IMR-90 (cell line): ENCODE results near the gene PPP1R16B. TPM values are rescaled to one million over a fixed set of nuclear protein-coding genes. Genes with fewer than 3 reads are reported as not detected.

Source experiments
- ATAC-seq: fragments of 200-7000 bp; cut with Tn5 transposase; 2 replicates; pipeline ENCODE4 v1.9.1; 2020; ENCODE audit warnings: low read depth, mild to moderate bottlenecking, moderate library complexity
- BruUV-seq: library from RNA; stranded (reverse); fragments of 400-500 nt; replicated peaks from 2 replicates; lab custom pipeline; 2021; lab: Mats Ljungman, UMichigan
- CTCF ChIA-PET: fragments of 300-600 bp; formaldehyde crosslinking; extraction: SDS; loops from one replicate; lab custom pipeline; 2021; ENCODE audit warnings: antibody characterized with exemption; lab: Yijun Ruan, JAX
- POLR2A ChIA-PET: fragments of 300-600 bp; sonication (Branson Sonifier 250); formaldehyde crosslinking; loops from one replicate; lab custom pipeline; 2022; ENCODE audit warnings: antibody characterized with exemption; ENCODE audit not compliant: unreplicated experiment; lab: Charles Lee
- DNase-seq: peaks from one replicate; pipeline ENCODE4 v3.0.0; 2013
- H2AFZ ChIP-seq: replicated peaks from 2 replicates; pipeline ENCODE3; 2013; ENCODE audit warnings: low read length, mild to moderate bottlenecking; ENCODE audit not compliant: poor library complexity
- H2AK5ac ChIP-seq: 2 replicates; pipeline ENCODE4 v1.6.1; 2013; ENCODE audit warnings: low read depth, low read length, inconsistent platforms
- H2AK9ac ChIP-seq: replicated peaks from 2 replicates; pipeline ENCODE3; 2013; ENCODE audit warnings: mild to moderate bottlenecking, low read depth, low read length, moderate library complexity; ENCODE audit not compliant: poor library complexity
- H2BK120ac ChIP-seq: 2 replicates; pipeline ENCODE4 v1.6.1; 2013; ENCODE audit warnings: low read depth, low read length, inconsistent platforms
- H2BK15ac ChIP-seq: 3 replicates; pipeline ENCODE4 v1.6.1; 2013; ENCODE audit warnings: low read depth, low read length, inconsistent platforms
- H2BK20ac ChIP-seq: 2 replicates; pipeline ENCODE4 v1.6.1; 2013; ENCODE audit warnings: low read depth, mild to moderate bottlenecking, inconsistent platforms, low read length, moderate library complexity
- H2BK5ac ChIP-seq: 2 replicates; pipeline ENCODE4 v1.6.1; 2013; ENCODE audit warnings: mild to moderate bottlenecking, low read depth, low read length, inconsistent platforms; ENCODE audit not compliant: poor library complexity, severe bottlenecking
- H3K14ac ChIP-seq: replicated peaks from 2 replicates; pipeline ENCODE4 v1.6.1; 2013; ENCODE audit warnings: low read depth, low read length, inconsistent platforms
- H3K18ac ChIP-seq: 2 replicates; pipeline ENCODE4 v1.6.1; 2013; ENCODE audit warnings: low read depth, low read length, control low read depth
- H3K23ac ChIP-seq: 2 replicates; pipeline ENCODE4 v1.6.1; 2013; ENCODE audit warnings: low read depth, low read length, inconsistent platforms
- H3K27ac ChIP-seq: 2 replicates; pipeline ENCODE4 v1.5.1; 2013; ENCODE audit warnings: mild to moderate bottlenecking, control low read depth, low read length; ENCODE audit not compliant: insufficient read depth
- H3K27me3 ChIP-seq: 2 replicates; pipeline ENCODE4 v1.6.1; 2013; ENCODE audit warnings: low read length; ENCODE audit not compliant: control insufficient read depth, insufficient read depth
- H3K36me3 ChIP-seq: 2 replicates; pipeline ENCODE4 v1.6.1; 2013; ENCODE audit warnings: low read length, mixed read lengths; ENCODE audit not compliant: control insufficient read depth, insufficient read depth
- H3K4ac ChIP-seq: 2 replicates; pipeline ENCODE4 v1.6.1; 2013; ENCODE audit warnings: low read depth, low read length, inconsistent platforms
- H3K4me1 ChIP-seq: 2 replicates; pipeline ENCODE4 v1.6.1; 2013; ENCODE audit warnings: low read length, mixed read lengths; ENCODE audit not compliant: control insufficient read depth, insufficient read depth
- H3K4me2 ChIP-seq: 2 replicates; pipeline ENCODE4 v1.6.1; 2013; ENCODE audit warnings: low read depth, mild to moderate bottlenecking, control low read depth, low read length, moderate library complexity
- H3K4me3 ChIP-seq: 2 replicates; pipeline ENCODE4 v1.5.1; 2013; ENCODE audit warnings: low read depth, mild to moderate bottlenecking, control low read depth, low read length, moderate library complexity; ENCODE audit not compliant: insufficient read depth
- H3K56ac ChIP-seq: 2 replicates; pipeline ENCODE4 v1.6.1; 2013; ENCODE audit warnings: low read length, inconsistent platforms; ENCODE audit not compliant: insufficient read depth; ENCODE audit errors: extremely low read depth
- H3K79me1 ChIP-seq, 2 experiments: 2 replicates each; pipeline ENCODE4 v1.6.1; 2013; ENCODE audit warnings: low read length in 2 of 2, inconsistent platforms in 1 of 2, low read depth in 1 of 2
- H3K9ac ChIP-seq: 2 replicates; pipeline ENCODE4 v1.6.1; 2013; ENCODE audit warnings: low read depth, low read length, control low read depth
- H3K9me1 ChIP-seq: 2 replicates; pipeline ENCODE4 v1.6.1; 2013; ENCODE audit warnings: low read length, inconsistent platforms; ENCODE audit not compliant: insufficient read depth
- H3K9me3 ChIP-seq: 2 replicates; pipeline ENCODE4 v1.6.1; 2013; ENCODE audit warnings: low read length; ENCODE audit not compliant: control insufficient read depth, insufficient read depth
- H4K20me1 ChIP-seq: 2 replicates; pipeline ENCODE4 v1.6.1; 2013; ENCODE audit warnings: low read length, inconsistent platforms; ENCODE audit not compliant: insufficient read depth
- H4K5ac ChIP-seq: 2 replicates; pipeline ENCODE4 v1.6.1; 2013; ENCODE audit warnings: mild to moderate bottlenecking, low read depth, low read length, control low read depth
- H4K8ac ChIP-seq, 2 experiments: 2 replicates each; pipeline ENCODE4 v1.6.1; 2013; ENCODE audit warnings: low read depth in 2 of 2, low read length in 2 of 2, control low read depth in 1 of 2, inconsistent platforms in 1 of 2
- H4K91ac ChIP-seq: 2 replicates; pipeline ENCODE4 v1.6.1; 2013; ENCODE audit warnings: low read depth, low read length, inconsistent platforms; ENCODE audit not compliant: insufficient read depth
- POLR2A ChIP-seq: IDR thresholded peaks from 2 replicates; pipeline ENCODE4 v1.6.1; 2012; ENCODE audit warnings: mild to moderate bottlenecking, low read depth, low read length
- dilution Hi-C: fragments of 300-500 bp; cut with HindIII; formaldehyde crosslinking; loops from one replicate; pipeline ENCODE4 v1.14.3; 2018; ENCODE audit warnings: low sequenced_read_pairs; ENCODE audit not compliant: unreplicated experiment
- in situ Hi-C: fragments of 300-500 bp; cut with MboI; formaldehyde crosslinking; loops from 3 replicates; pipeline ENCODE4 v1.14.3; 2019; ENCODE audit warnings: low sequenced_read_pairs, inconsistent platforms, mixed read lengths
- intact Hi-C: fragments of 100-400 bp; cut with micrococcal nuclease; formaldehyde crosslinking; loops from 2 replicates; pipeline ENCODE4 v1.10.0; 2022
- polyA plus RNA-seq, 3 experiments: library from polyadenylated mRNA; depleted of rRNA; stranded (reverse); fragments of >200 nt; gene quantifications; 2 replicates each; pipeline ENCODE4 v1.2.3, GENCODE V29; 2012; ENCODE audit warnings: low replicate concordance in 1 of 3
- total RNA-seq: library from RNA; depleted of rRNA; stranded (reverse); fragments of >200 nt; gene quantifications from 2 replicates; pipeline ENCODE4 v1.2.3, GENCODE V29; 2012

PPP1R16B gene
- total and polyA plus RNA-seq, 2 of the 4 experiments (the other 2 are of a cell fraction) = not detected

GRCh38 chr20:38896009-38896594, 90.6 kb downstream of the PPP1R16B start:
- no peak overlapping the region for H2BK15ac ChIP-seq
- no peak overlapping the region for H2AK9ac ChIP-seq
- H2BK120ac ChIP-seq = no peak overlapping the region
- H3K9ac ChIP-seq = no peak overlapping the region
- H3K4ac ChIP-seq = no peak overlapping the region
- no peak for TF ChIP-seq POLR2A
- DNase-seq (no peak), ATAC-seq (no peak)
- no peak overlapping the region for H3K18ac ChIP-seq
- no peak overlapping the region for H4K91ac ChIP-seq
- H4K5ac ChIP-seq = no peak overlapping the region
- H3K27ac ChIP-seq = no peak overlapping the region
- in situ Hi-C loops = loop anchor here (10.0 kb wide), 1 partner anchor 251 kb away; no protein-coding TSS in a partner anchor
- no peak overlapping the region for H3K56ac ChIP-seq
- no peak overlapping the region for H2BK5ac ChIP-seq
- ChIA-PET CTCF (no interaction called here), POLR2A (no interaction called here)
- no peaks in the 10 kb centered on the region for H3K36me3 ChIP-seq
- no peaks in the 10 kb centered on the region for H3K9me3 ChIP-seq
- H3K4me2 ChIP-seq = no peak overlapping the region
- H3K9me1 ChIP-seq = no peaks in the 10 kb centered on the region
- no peak overlapping the region for H3K23ac ChIP-seq
- no peak overlapping the region for H2AK5ac ChIP-seq
- no peaks in the 10 kb centered on the region for H3K4me1 ChIP-seq
- no peak overlapping the region for H4K8ac ChIP-seq
- no TSS peak for BruUV-seq
- dilution Hi-C loops = no loop called here
- H3K14ac ChIP-seq = no peak overlapping the region
- H4K20me1 ChIP-seq = no peaks in the 10 kb centered on the region
- no peak overlapping the region for H2BK20ac ChIP-seq
- H3K4me3 ChIP-seq = no peak overlapping the region
- no peaks in the 10 kb centered on the region for H3K79me1 ChIP-seq
- intact Hi-C loops = no loop called here
- peaks cover 34% of the 10 kb centered on the region for H3K27me3 ChIP-seq
- H2AFZ ChIP-seq = no peak overlapping the region
